ENCODE measurements around the gene XPO5.
A peak's percentile ranks its signal among the peaks of the same experiment; 100 is the strongest.

Gene XPO5

GRCh38 chr6:43575772-43576551 is at the start of gene XPO5, which contains the start of gene POLH:
TSS of gene XPO5 (minus strand) at chr6:43576038. CDS start at chr6:43575864, 174 bp downstream.
TSS of gene POLH (plus strand) at chr6:43576185. CDS start at chr6:43582320, 6,135 bp downstream.
- peaks cover 6 to 22% of the 10 kb centered on the region in 2 donors for H3K36me3 ChIP-seq (ENCODE audit: control insufficient read depth in 2 of 2, insufficient read depth in 2 of 2, low read length in 2 of 2)
- no peaks in the 10 kb centered on the region for H3K9me3 ChIP-seq (ENCODE audit: control insufficient read depth in 2 of 2, low read length in 2 of 2)
- H3K27me3 ChIP-seq (ENCODE audit: control insufficient read depth in 2 of 2, insufficient read depth in 2 of 2, low read length in 2 of 2), result no peaks in the 10 kb centered on the region
- H3K4me1 ChIP-seq (ENCODE audit: control insufficient read depth in 2 of 2, insufficient read depth in 2 of 2, low read length in 2 of 2), result peaks cover 4 to 17% of the 10 kb centered on the region in 2 donors
- H3K9ac ChIP-seq (ENCODE audit: low read depth in 1 of 2, low read length in 2 of 2), result peak within 1 kb of the TSS; percentile 73 to 98
- H3K4me3 ChIP-seq (ENCODE audit: low read length in 2 of 2), result peak within 1 kb of the TSS; percentile 91 to 97
- peak within 1 kb of the TSS; percentile 88 for H3K27ac ChIP-seq (ENCODE audit: low read depth in 2 of 2, low read length in 2 of 2)

DNA sequence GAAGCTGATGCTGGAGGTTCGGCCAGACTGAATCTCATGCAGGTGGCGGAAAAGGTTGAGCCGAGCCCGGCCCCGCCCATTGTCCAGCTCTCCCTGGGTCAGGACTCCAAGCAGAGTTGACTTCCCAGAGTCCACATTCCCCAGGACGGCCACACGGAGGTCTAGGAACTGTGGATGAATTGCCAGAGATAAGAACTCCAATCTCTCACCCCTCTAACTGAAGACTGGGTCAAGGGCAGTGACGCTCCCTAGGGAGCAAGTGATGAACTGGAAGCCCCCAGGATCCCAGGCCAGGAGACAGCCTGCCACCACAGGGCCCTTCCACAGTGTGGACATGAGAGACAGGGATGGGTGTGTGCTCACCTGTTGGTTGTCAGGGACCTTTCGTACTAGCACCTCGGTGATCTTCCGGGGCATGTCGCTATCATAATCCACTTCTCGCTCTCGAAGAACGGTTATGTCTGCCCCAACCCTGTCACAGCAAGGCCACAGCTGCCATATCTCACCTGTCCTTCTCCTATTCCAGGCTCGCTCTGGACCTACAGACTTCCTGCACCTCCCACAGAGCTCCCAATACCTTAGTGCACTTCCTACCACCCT is 49.7 kb upstream of the XPO5 start:
- peaks cover 14 to 16% of the 10 kb centered on the region in 2 donors for H3K4me1 ChIP-seq (ENCODE audit: control insufficient read depth in 2 of 2, insufficient read depth in 2 of 2, low read length in 2 of 2)
- no peaks in the 10 kb centered on the region for H3K9me3 ChIP-seq (ENCODE audit: control insufficient read depth in 2 of 2, low read length in 2 of 2)
- no peak overlapping the region for H3K27ac ChIP-seq (ENCODE audit: low read depth in 2 of 2, low read length in 2 of 2)
- no peaks in the 10 kb centered on the region for H3K27me3 ChIP-seq (ENCODE audit: control insufficient read depth in 2 of 2, insufficient read depth in 2 of 2, low read length in 2 of 2)
- H3K9ac ChIP-seq (ENCODE audit: low read depth in 1 of 2, low read length in 2 of 2), result no peak overlapping the region
- H3K4me3 ChIP-seq (ENCODE audit: low read length in 2 of 2), result no peak overlapping the region
- peaks cover 53 to 58% of the 10 kb centered on the region in 2 donors for H3K36me3 ChIP-seq (ENCODE audit: control insufficient read depth in 2 of 2, insufficient read depth in 2 of 2, low read length in 2 of 2)

- H3K36me3 ChIP-seq (ENCODE audit: control insufficient read depth in 2 of 2, insufficient read depth in 2 of 2, low read length in 2 of 2), result peaks cover 58 to 63% of the 10 kb centered on the region in 2 donors
- peaks cover 9 to 10% of the 10 kb centered on the region in 2 donors for H3K4me1 ChIP-seq (ENCODE audit: control insufficient read depth in 2 of 2, insufficient read depth in 2 of 2, low read length in 2 of 2)
- H3K27ac ChIP-seq (ENCODE audit: low read depth in 2 of 2, low read length in 2 of 2), result no peak overlapping the region
- H3K4me3 ChIP-seq (ENCODE audit: low read length in 2 of 2), result no peak overlapping the region
- no peak overlapping the region for H3K9ac ChIP-seq (ENCODE audit: low read depth in 1 of 2, low read length in 2 of 2)
- H3K9me3 ChIP-seq (ENCODE audit: control insufficient read depth in 2 of 2, low read length in 2 of 2), result no peaks in the 10 kb centered on the region
- H3K27me3 ChIP-seq (ENCODE audit: control insufficient read depth in 2 of 2, insufficient read depth in 2 of 2, low read length in 2 of 2), result no peaks in the 10 kb centered on the region
These were observed 49.0 kb upstream of the XPO5 start for GRCh38 chr6:43624786-43625288.

DNA sequence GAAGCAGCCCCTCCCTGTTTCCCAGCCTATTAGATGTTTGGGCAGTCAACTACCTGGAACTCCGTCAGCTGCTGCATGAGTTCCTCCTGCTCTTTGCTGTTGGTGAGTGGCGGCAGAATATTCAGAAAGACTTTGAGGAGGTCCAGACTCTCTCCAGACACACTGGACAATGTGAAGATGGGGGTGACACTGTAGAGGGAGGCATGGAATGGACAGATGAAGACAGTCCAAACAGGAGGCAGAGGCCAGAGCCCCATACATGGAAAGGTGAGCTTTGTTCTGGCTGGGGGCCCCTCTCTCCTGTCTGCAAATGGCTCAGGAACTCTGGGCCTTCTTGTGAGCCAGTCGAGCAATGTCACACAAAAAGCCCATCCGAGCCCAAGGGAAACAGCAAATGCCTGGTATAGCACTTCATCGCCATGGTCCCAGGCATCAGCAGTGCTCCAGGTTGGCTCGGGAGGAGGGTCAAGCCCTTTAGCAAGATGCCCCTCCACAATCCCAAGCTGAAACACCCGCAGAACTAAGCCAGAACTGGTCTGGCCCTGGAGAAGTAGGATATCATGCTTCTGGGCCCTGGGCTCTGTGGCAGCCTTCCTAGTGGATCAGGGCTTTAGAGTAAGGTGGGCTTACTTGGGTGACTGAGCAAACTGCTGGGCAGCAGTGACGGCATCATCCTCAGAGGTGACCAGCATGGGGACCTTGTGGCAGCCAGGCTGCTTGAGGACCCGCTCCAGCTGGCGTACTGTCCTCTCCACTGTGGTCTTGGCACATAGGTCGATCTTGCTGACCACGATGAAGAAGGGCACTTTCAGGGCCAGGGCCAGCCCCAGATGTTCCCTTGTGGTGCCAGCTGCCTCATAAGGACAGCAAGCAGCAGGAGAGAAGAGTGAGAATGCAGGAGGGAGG is 48.3 kb upstream of the XPO5 start:
- peaks cover 9% of the 10 kb centered on the region in 2 donors for H3K4me1 ChIP-seq (ENCODE audit: control insufficient read depth in 2 of 2, insufficient read depth in 2 of 2, low read length in 2 of 2)
- no peak overlapping the region for H3K27ac ChIP-seq (ENCODE audit: low read depth in 2 of 2, low read length in 2 of 2)
- no peak overlapping the region for H3K4me3 ChIP-seq (ENCODE audit: low read length in 2 of 2)
- no peaks in the 10 kb centered on the region for H3K27me3 ChIP-seq (ENCODE audit: control insufficient read depth in 2 of 2, insufficient read depth in 2 of 2, low read length in 2 of 2)
- H3K9me3 ChIP-seq (ENCODE audit: control insufficient read depth in 2 of 2, low read length in 2 of 2), result no peaks in the 10 kb centered on the region
- no peak overlapping the region for H3K9ac ChIP-seq (ENCODE audit: low read depth in 1 of 2, low read length in 2 of 2)
- peaks cover 59 to 70% of the 10 kb centered on the region in 2 donors for H3K36me3 ChIP-seq (ENCODE audit: control insufficient read depth in 2 of 2, insufficient read depth in 2 of 2, low read length in 2 of 2)

- Histone ChIP-seq H3K36me3 (ENCODE audit: control insufficient read depth in 2 of 2, insufficient read depth in 2 of 2, low read length in 2 of 2) (peaks cover 59 to 72% of the 10 kb centered on the region in 2 donors), H3K27ac (ENCODE audit: low read depth in 2 of 2, low read length in 2 of 2) (no peak overlapping the region), H3K9ac (ENCODE audit: low read depth in 1 of 2, low read length in 2 of 2) (no peak overlapping the region)
These were observed 46.7 kb upstream of the XPO5 start for GRCh38 chr6:43622541-43622940.

GRCh38 chr6:43621836-43622180 is 46.0 kb upstream of the XPO5 start:
- no peak overlapping the region for H3K27ac ChIP-seq (ENCODE audit: low read depth in 2 of 2, low read length in 2 of 2)
- peaks cover 59 to 69% of the 10 kb centered on the region in 2 donors for H3K36me3 ChIP-seq (ENCODE audit: control insufficient read depth in 2 of 2, insufficient read depth in 2 of 2, low read length in 2 of 2)
- no peaks in the 10 kb centered on the region for H3K9me3 ChIP-seq (ENCODE audit: control insufficient read depth in 2 of 2, low read length in 2 of 2)
- H3K4me1 ChIP-seq (ENCODE audit: control insufficient read depth in 2 of 2, insufficient read depth in 2 of 2, low read length in 2 of 2), result peaks cover under 1% of the 10 kb centered on the region in 2 donors
- H3K27me3 ChIP-seq (ENCODE audit: control insufficient read depth in 2 of 2, insufficient read depth in 2 of 2, low read length in 2 of 2), result no peaks in the 10 kb centered on the region
- H3K4me3 ChIP-seq (ENCODE audit: low read length in 2 of 2), result no peak overlapping the region
- no peak overlapping the region for H3K9ac ChIP-seq (ENCODE audit: low read depth in 1 of 2, low read length in 2 of 2)

More at GRCh38 chr6:43622541-43622940, 46.7 kb upstream of the XPO5 start:
- Histone ChIP-seq H3K9me3 (ENCODE audit: control insufficient read depth in 2 of 2, low read length in 2 of 2) (no peaks in the 10 kb centered on the region), H3K27me3 (ENCODE audit: control insufficient read depth in 2 of 2, insufficient read depth in 2 of 2, low read length in 2 of 2) (no peaks in the 10 kb centered on the region), H3K4me1 (ENCODE audit: control insufficient read depth in 2 of 2, insufficient read depth in 2 of 2, low read length in 2 of 2) (peaks cover 7 to 8% of the 10 kb centered on the region in 2 donors), H3K4me3 (ENCODE audit: low read length in 2 of 2) (no peak overlapping the region)

DNA sequence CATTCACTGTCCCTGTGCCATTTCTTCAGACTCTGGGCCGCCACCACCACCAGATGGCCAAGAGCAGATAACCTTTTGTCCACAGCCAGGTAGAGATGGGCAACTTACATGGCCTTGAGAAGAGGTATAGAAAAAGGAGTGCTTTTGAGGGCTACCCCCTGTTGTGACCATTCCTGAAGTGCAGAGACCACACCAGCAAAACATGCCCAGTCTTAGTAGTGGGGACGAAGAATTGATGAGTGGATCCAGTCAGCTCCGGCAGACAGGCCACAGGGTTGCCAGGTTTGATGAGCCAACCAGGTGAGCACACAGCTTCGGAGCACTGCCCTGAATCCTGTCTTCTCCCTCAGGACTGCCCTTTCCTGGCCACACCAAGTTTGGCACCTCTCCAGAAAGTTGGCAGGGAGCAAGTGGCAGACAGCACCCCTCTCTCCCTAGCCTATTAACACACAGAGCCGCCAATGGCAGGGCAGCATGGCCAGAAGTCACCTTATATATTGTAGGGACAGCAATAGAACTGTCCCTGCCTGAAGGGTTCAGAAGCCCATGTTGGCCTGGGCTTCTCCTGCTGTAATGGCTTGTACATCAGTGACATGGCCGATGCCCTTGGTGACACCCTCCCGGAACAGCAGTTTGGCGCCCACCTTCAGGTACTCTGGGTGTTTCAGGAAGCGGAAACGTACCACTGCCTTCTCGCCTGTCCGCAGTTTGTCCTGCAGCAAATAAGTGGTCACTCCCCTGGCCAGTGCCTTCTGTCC is 45.4 kb upstream of the XPO5 start:
- Histone ChIP-seq H3K9ac (ENCODE audit: low read depth in 1 of 2, low read length in 2 of 2) (no peak overlapping the region), H3K27me3 (ENCODE audit: control insufficient read depth in 2 of 2, insufficient read depth in 2 of 2, low read length in 2 of 2) (no peaks in the 10 kb centered on the region), H3K4me3 (ENCODE audit: low read length in 2 of 2) (no peak overlapping the region), H3K4me1 (ENCODE audit: control insufficient read depth in 2 of 2, insufficient read depth in 2 of 2, low read length in 2 of 2) (no peaks in the 10 kb centered on the region), H3K9me3 (ENCODE audit: control insufficient read depth in 2 of 2, low read length in 2 of 2) (no peaks in the 10 kb centered on the region), H3K27ac (ENCODE audit: low read depth in 2 of 2, low read length in 2 of 2) (no peak overlapping the region), H3K36me3 (ENCODE audit: control insufficient read depth in 2 of 2, insufficient read depth in 2 of 2, low read length in 2 of 2) (peaks cover 58 to 66% of the 10 kb centered on the region in 2 donors)

- H3K36me3 ChIP-seq (ENCODE audit: control insufficient read depth in 2 of 2, insufficient read depth in 2 of 2, low read length in 2 of 2), result peaks cover 31 to 42% of the 10 kb centered on the region in 2 donors
- no peak overlapping the region for H3K27ac ChIP-seq (ENCODE audit: low read depth in 2 of 2, low read length in 2 of 2)
- no peaks in the 10 kb centered on the region for H3K27me3 ChIP-seq (ENCODE audit: control insufficient read depth in 2 of 2, insufficient read depth in 2 of 2, low read length in 2 of 2)
- no peaks in the 10 kb centered on the region for H3K4me1 ChIP-seq (ENCODE audit: control insufficient read depth in 2 of 2, insufficient read depth in 2 of 2, low read length in 2 of 2)
- H3K4me3 ChIP-seq (ENCODE audit: low read length in 2 of 2), result no peak overlapping the region
- no peaks in the 10 kb centered on the region for H3K9me3 ChIP-seq (ENCODE audit: control insufficient read depth in 2 of 2, low read length in 2 of 2)
- H3K9ac ChIP-seq (ENCODE audit: low read depth in 1 of 2, low read length in 2 of 2), result no peak overlapping the region
These were observed 41.1 kb upstream of the XPO5 start for GRCh38 chr6:43616725-43617472.

- Histone ChIP-seq H3K4me3 (ENCODE audit: low read length in 2 of 2) (no peak overlapping the region), H3K9ac (ENCODE audit: low read depth in 1 of 2, low read length in 2 of 2) (no peak overlapping the region), H3K36me3 (ENCODE audit: control insufficient read depth in 2 of 2, insufficient read depth in 2 of 2, low read length in 2 of 2) (peaks cover 16 to 27% of the 10 kb centered on the region in 2 donors), H3K27me3 (ENCODE audit: control insufficient read depth in 2 of 2, insufficient read depth in 2 of 2, low read length in 2 of 2) (no peaks in the 10 kb centered on the region), H3K9me3 (ENCODE audit: control insufficient read depth in 2 of 2, low read length in 2 of 2) (no peaks in the 10 kb centered on the region), H3K4me1 (ENCODE audit: control insufficient read depth in 2 of 2, insufficient read depth in 2 of 2, low read length in 2 of 2) (no peaks in the 10 kb centered on the region), H3K27ac (ENCODE audit: low read depth in 2 of 2, low read length in 2 of 2) (no peak overlapping the region)
These were observed 38.5 kb upstream of the XPO5 start for GRCh38 chr6:43614396-43614730.

All from mucosa of rectum (tissue), 2 donors.